HEK293 (cell line): ENCODE measurements around the gene SPO11.

Experiments
- CTCF ChIA-PET: fragments of 350-600 bp; formaldehyde crosslinking; extraction: SDS; loops from one replicate; lab custom pipeline; 2021; ENCODE audit warnings: antibody characterized with exemption; lab: Yijun Ruan, JAX
- POLR2A ChIA-PET: fragments of 300-600 bp; formaldehyde crosslinking; extraction: SDS; loops from one replicate; lab custom pipeline; 2020; ENCODE audit warnings: antibody characterized with exemption, inconsistent platforms; lab: Yijun Ruan, JAX
- H3K27ac ChIP-seq: fragments of 200-500 bp; sonication (Bioruptor generic); 2 replicates; pipeline ENCODE4 v1.5.1; 2014; ENCODE audit warnings: low read depth, low read length, control low read depth, inconsistent platforms; ENCODE audit errors: extremely low read depth
- H3K36me3 ChIP-seq, 2 experiments: fragments of 200-500 bp in 1 of 2; sonication (Bioruptor generic) in 1 of 2; 1 replicate in 1 of 2; 2 replicates in 1 of 2; pipeline ENCODE4 v1.5.1; 2014 to 2017; ENCODE audit warnings: inconsistent platforms in 2 of 2, low read length in 2 of 2; ENCODE audit not compliant: control insufficient read depth in 2 of 2, insufficient read depth in 1 of 2
- H3K4me1 ChIP-seq: fragments of 200-500 bp; sonication (Bioruptor generic); 2 replicates; pipeline ENCODE4 v1.5.1; 2014; ENCODE audit warnings: mild to moderate bottlenecking, low read length, inconsistent platforms; ENCODE audit not compliant: control insufficient read depth, insufficient read depth
- H3K4me3 ChIP-seq: 2 replicates; pipeline ENCODE4 v1.5.1; 2011; ENCODE audit warnings: low read depth, mild to moderate bottlenecking, control low read depth, low read length, moderate library complexity
- H3K9me3 ChIP-seq: fragments of 200-500 bp; sonication (Bioruptor generic); 2 replicates; pipeline ENCODE4 v1.5.1; 2014; ENCODE audit warnings: low read depth, low read length, inconsistent platforms; ENCODE audit not compliant: control insufficient read depth, insufficient read depth
- GLIS1 ChIP-seq: fragments of 450-650 bp; formaldehyde crosslinking; IDR thresholded peaks from 2 replicates; pipeline ENCODE4 v1.5.1; 2016; ENCODE audit warnings: missing biosample characterization, missing genetic modification characterization
- MEIS1 ChIP-seq: sonication (generic); formaldehyde crosslinking; IDR thresholded peaks from 2 replicates; pipeline ENCODE4 v1.8.1; 2022; ENCODE audit warnings: missing genetic modification reagents, mild to moderate bottlenecking, borderline replicate concordance
- ZNF157 ChIP-seq: fragments of 450-650 bp; formaldehyde crosslinking; IDR thresholded peaks from 2 replicates; pipeline ENCODE4 v1.5.1; 2016; ENCODE audit warnings: missing biosample characterization, missing genetic modification characterization
- ZNF214 ChIP-seq: fragments of 450-650 bp; formaldehyde crosslinking; IDR thresholded peaks from 2 replicates; pipeline ENCODE4 v1.5.1; 2017; ENCODE audit warnings: missing biosample characterization, mild to moderate bottlenecking, missing genetic modification characterization, borderline replicate concordance
- ZNF239 ChIP-seq: fragments of 450-650 bp; formaldehyde crosslinking; IDR thresholded peaks from 2 replicates; pipeline ENCODE4 v1.5.1; 2016; ENCODE audit warnings: missing biosample characterization, missing genetic modification characterization
- ZNF266 ChIP-seq: fragments of 450-650 bp; formaldehyde crosslinking; IDR thresholded peaks from 2 replicates; pipeline ENCODE4 v1.5.1; 2016; ENCODE audit warnings: missing biosample characterization, missing genetic modification characterization, low read depth
- ZNF404 ChIP-seq: fragments of 450-650 bp; formaldehyde crosslinking; IDR thresholded peaks from 2 replicates; pipeline ENCODE4 v1.5.1; 2017; ENCODE audit warnings: missing biosample characterization, missing genetic modification characterization
- ZNF530 ChIP-seq: fragments of 450-650 bp; formaldehyde crosslinking; IDR thresholded peaks from 2 replicates; pipeline ENCODE4 v1.5.1; 2016; ENCODE audit warnings: low read depth, missing biosample characterization, missing genetic modification characterization
- ZNF585B ChIP-seq: fragments of 450-650 bp; formaldehyde crosslinking; IDR thresholded peaks from 2 replicates; pipeline ENCODE4 v1.5.1; 2016; ENCODE audit warnings: missing biosample characterization, missing genetic modification characterization
- TF ChIP-seq, protein P1 (sequence below): fragments of 450-650 bp; formaldehyde crosslinking; IDR thresholded peaks from 2 replicates; pipeline ENCODE4 v1.5.1; 2017; ENCODE audit warnings: missing biosample characterization, mild to moderate bottlenecking, missing genetic modification characterization, moderate library complexity
- TF ChIP-seq, protein P2 (sequence below): fragments of 450-650 bp; formaldehyde crosslinking; IDR thresholded peaks from 2 replicates; pipeline ENCODE4 v1.5.1; 2016; ENCODE audit warnings: missing biosample characterization, missing genetic modification characterization
- TF ChIP-seq, protein P3 (sequence below): fragments of 450-650 bp; formaldehyde crosslinking; IDR thresholded peaks from 2 replicates; pipeline ENCODE4 v1.5.1; 2017; ENCODE audit warnings: missing biosample characterization, missing genetic modification characterization
- TF ChIP-seq, protein P4 (sequence below): fragments of 450-650 bp; formaldehyde crosslinking; IDR thresholded peaks from 2 replicates; pipeline ENCODE4 v1.5.1; 2016; ENCODE audit warnings: missing biosample characterization, missing genetic modification characterization
- TF ChIP-seq, protein P5 (sequence below): fragments of 450-650 bp; formaldehyde crosslinking; IDR thresholded peaks from 2 replicates; pipeline ENCODE4 v1.5.1; 2016; ENCODE audit warnings: missing biosample characterization, missing genetic modification characterization
- TF ChIP-seq, protein P6 (sequence below): fragments of 450-650 bp; formaldehyde crosslinking; IDR thresholded peaks from 2 replicates; pipeline ENCODE4 v1.5.1; 2016; ENCODE audit warnings: missing biosample characterization, missing genetic modification characterization
- TF ChIP-seq, protein P7 (sequence below): fragments of 450-650 bp; formaldehyde crosslinking; IDR thresholded peaks from 2 replicates; pipeline ENCODE4 v1.5.1; 2016; ENCODE audit warnings: missing biosample characterization, missing genetic modification characterization

The SPO11 gene

DNA sequence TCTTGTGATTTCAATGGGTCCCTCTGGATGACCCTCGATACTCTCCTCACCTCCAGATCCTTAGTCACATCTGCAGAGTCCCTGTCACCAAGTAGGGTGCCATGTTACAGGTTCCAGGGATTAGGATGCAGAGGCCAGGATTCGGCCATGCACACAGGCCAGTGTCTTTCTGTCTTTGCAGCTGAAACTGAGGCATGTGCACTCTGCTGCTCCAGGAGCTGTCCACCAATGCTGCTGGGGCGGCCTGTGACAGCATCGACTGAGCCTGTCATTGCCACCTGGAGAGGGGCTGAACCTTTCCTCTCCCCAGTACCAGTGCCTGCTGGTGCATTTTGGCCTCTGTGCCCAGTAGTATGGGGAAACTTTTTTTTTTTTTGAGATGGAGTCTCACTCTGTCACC is 57.2 kb downstream of the SPO11 start:
- Histone ChIP-seq H3K4me3 (no peak overlapping the region), H3K27ac (no peak overlapping the region), H3K4me1 (no peaks in the 10 kb centered on the region; the same call in 1 of the 2 replicates), H3K9me3 (no peaks in the 10 kb centered on the region), H3K36me3 (peaks cover 0 to 12% of the 10 kb centered on the region in 2 experiments; a peak in 1 of 3 replicates)
- ChIA-PET CTCF (interaction anchor here (2.1 kb wide), 1 partner anchor 106 kb away, joined by 6 read pairs; no protein-coding TSS in a partner anchor), POLR2A (no interaction called here)
- TF ChIP-seq, protein P1, sequence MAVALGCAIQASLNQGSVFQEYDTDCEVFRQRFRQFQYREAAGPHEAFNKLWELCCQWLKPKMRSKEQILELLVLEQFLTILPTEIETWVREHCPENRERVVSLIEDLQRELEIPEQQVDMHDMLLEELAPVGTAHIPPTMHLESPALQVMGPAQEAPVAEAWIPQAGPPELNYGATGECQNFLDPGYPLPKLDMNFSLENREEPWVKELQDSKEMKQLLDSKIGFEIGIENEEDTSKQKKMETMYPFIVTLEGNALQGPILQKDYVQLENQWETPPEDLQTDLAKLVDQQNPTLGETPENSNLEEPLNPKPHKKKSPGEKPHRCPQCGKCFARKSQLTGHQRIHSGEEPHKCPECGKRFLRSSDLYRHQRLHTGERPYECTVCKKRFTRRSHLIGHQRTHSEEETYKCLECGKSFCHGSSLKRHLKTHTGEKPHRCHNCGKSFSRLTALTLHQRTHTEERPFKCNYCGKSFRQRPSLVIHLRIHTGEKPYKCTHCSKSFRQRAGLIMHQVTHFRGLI = no peak
- TF ChIP-seq, protein P2, sequence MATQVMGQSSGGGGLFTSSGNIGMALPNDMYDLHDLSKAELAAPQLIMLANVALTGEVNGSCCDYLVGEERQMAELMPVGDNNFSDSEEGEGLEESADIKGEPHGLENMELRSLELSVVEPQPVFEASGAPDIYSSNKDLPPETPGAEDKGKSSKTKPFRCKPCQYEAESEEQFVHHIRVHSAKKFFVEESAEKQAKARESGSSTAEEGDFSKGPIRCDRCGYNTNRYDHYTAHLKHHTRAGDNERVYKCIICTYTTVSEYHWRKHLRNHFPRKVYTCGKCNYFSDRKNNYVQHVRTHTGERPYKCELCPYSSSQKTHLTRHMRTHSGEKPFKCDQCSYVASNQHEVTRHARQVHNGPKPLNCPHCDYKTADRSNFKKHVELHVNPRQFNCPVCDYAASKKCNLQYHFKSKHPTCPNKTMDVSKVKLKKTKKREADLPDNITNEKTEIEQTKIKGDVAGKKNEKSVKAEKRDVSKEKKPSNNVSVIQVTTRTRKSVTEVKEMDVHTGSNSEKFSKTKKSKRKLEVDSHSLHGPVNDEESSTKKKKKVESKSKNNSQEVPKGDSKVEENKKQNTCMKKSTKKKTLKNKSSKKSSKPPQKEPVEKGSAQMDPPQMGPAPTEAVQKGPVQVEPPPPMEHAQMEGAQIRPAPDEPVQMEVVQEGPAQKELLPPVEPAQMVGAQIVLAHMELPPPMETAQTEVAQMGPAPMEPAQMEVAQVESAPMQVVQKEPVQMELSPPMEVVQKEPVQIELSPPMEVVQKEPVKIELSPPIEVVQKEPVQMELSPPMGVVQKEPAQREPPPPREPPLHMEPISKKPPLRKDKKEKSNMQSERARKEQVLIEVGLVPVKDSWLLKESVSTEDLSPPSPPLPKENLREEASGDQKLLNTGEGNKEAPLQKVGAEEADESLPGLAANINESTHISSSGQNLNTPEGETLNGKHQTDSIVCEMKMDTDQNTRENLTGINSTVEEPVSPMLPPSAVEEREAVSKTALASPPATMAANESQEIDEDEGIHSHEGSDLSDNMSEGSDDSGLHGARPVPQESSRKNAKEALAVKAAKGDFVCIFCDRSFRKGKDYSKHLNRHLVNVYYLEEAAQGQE (tag by site-specific recombination) = 0 out of 2 replicates have a peak, but pooled peaks have one; percentile 24
- TF ChIP-seq ZNF404 (tag by site-specific recombination) (no peak), ZNF585B (tag by site-specific recombination) (peak; percentile 26; the same call in 1 of the 2 replicates)

DNA sequence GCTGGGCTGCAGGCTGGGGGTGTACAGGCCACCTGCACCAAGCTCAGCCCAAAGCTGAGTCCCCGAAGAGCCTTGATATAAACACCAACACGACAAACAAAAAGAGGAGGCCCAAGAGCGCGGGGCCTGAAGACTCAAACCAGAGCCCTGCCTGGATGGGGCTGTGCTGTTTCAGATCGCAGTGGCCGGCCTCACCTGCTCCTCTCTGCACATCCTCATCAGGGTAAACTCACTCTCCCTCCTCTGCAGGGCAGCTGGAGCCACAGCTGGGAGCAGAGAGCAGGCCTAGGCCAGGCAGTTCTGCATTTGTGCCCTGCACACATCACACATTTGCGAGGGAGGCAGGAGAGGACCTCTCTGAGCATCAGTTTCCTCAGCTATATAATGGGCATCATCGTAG is 57.9 kb downstream of the SPO11 start:
- no peaks in the 10 kb centered on the region for H3K9me3 ChIP-seq
- H3K27ac ChIP-seq = no peak overlapping the region
- H3K36me3 ChIP-seq = peaks cover 0 to 13% of the 10 kb centered on the region in 2 experiments; a peak in 1 of 3 replicates
- H3K4me1 ChIP-seq = no peaks in the 10 kb centered on the region; the same call in 1 of the 2 replicates
- H3K4me3 ChIP-seq = no peak overlapping the region
- ChIA-PET CTCF (interaction anchor here (0.8 to 2.4 kb wide), 4 partner anchors 8 to 109 kb away, joined by 3 to 7 read pairs (median 5); no protein-coding TSS in a partner anchor), POLR2A (interaction anchor here (0.8 to 1.2 kb wide), 2 partner anchors 68 to 105 kb away, joined by 3 read pairs; no protein-coding TSS in a partner anchor)
- TF ChIP-seq, protein P3, sequence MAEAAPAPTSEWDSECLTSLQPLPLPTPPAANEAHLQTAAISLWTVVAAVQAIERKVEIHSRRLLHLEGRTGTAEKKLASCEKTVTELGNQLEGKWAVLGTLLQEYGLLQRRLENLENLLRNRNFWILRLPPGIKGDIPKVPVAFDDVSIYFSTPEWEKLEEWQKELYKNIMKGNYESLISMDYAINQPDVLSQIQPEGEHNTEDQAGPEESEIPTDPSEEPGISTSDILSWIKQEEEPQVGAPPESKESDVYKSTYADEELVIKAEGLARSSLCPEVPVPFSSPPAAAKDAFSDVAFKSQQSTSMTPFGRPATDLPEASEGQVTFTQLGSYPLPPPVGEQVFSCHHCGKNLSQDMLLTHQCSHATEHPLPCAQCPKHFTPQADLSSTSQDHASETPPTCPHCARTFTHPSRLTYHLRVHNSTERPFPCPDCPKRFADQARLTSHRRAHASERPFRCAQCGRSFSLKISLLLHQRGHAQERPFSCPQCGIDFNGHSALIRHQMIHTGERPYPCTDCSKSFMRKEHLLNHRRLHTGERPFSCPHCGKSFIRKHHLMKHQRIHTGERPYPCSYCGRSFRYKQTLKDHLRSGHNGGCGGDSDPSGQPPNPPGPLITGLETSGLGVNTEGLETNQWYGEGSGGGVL (tag by site-specific recombination) = no peak
- TF ChIP-seq ZNF266 (tag by site-specific recombination) (no peak), MEIS1 (CRISPR knock-in tag) (no peak), ZNF214 (no peak), ZNF530 (tag by site-specific recombination) (no peak), ZNF157 (tag by site-specific recombination) (no peak), ZNF239 (tag by site-specific recombination) (no peak), GLIS1 (tag by site-specific recombination) (no peak)
- TF ChIP-seq, protein P4, sequence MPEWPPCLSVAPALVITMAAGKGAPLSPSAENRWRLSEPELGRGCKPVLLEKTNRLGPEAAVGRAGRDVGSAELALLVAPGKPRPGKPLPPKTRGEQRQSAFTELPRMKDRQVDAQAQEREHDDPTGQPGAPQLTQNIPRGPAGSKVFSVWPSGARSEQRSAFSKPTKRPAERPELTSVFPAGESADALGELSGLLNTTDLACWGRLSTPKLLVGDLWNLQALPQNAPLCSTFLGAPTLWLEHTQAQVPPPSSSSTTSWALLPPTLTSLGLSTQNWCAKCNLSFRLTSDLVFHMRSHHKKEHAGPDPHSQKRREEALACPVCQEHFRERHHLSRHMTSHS = no peak
- TF ChIP-seq, protein P5, sequence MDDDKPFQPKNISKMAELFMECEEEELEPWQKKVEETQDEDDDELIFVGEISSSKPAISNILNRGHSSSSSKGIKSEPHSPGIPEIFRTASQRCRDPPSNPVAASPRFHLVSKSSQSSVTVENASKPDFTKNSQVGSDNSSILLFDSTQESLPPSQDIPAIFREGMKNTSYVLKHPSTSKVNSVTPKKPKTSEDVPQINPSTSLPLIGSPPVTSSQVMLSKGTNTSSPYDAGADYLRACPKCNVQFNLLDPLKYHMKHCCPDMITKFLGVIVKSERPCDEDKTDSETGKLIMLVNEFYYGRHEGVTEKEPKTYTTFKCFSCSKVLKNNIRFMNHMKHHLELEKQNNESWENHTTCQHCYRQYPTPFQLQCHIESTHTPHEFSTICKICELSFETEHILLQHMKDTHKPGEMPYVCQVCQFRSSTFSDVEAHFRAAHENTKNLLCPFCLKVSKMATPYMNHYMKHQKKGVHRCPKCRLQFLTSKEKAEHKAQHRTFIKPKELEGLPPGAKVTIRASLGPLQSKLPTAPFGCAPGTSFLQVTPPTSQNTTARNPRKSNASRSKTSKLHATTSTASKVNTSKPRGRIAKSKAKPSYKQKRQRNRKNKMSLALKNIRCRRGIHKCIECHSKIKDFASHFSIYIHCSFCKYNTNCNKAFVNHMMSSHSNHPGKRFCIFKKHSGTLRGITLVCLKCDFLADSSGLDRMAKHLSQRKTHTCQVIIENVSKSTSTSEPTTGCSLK = no peak
- TF ChIP-seq, protein P6, sequence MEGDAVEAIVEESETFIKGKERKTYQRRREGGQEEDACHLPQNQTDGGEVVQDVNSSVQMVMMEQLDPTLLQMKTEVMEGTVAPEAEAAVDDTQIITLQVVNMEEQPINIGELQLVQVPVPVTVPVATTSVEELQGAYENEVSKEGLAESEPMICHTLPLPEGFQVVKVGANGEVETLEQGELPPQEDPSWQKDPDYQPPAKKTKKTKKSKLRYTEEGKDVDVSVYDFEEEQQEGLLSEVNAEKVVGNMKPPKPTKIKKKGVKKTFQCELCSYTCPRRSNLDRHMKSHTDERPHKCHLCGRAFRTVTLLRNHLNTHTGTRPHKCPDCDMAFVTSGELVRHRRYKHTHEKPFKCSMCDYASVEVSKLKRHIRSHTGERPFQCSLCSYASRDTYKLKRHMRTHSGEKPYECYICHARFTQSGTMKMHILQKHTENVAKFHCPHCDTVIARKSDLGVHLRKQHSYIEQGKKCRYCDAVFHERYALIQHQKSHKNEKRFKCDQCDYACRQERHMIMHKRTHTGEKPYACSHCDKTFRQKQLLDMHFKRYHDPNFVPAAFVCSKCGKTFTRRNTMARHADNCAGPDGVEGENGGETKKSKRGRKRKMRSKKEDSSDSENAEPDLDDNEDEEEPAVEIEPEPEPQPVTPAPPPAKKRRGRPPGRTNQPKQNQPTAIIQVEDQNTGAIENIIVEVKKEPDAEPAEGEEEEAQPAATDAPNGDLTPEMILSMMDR = no peak
- TF ChIP-seq, protein P7, sequence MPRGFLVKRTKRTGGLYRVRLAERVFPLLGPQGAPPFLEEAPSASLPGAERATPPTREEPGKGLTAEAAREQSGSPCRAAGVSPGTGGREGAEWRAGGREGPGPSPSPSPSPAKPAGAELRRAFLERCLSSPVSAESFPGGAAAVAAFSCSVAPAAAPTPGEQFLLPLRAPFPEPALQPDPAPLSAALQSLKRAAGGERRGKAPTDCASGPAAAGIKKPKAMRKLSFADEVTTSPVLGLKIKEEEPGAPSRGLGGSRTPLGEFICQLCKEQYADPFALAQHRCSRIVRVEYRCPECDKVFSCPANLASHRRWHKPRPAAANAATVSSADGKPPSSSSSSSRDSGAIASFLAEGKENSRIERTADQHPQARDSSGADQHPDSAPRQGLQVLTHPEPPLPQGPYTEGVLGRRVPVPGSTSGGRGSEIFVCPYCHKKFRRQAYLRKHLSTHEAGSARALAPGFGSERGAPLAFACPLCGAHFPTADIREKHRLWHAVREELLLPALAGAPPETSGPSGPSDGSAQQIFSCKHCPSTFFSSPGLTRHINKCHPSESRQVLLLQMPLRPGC (tag by site-specific recombination) = no peak
